Measurements from ENCODE around the gene PIAS4. TPM values are rescaled to one million over a fixed set of nuclear protein-coding genes. Genes with fewer than 3 reads are reported as not detected.

The PIAS4 gene
- total and polyA plus RNA-seq, 2 of the 13 experiments (the other 11 are each of a cell fraction or from before 2014, with no cell fraction given), result 9.0 to 20.1 TPM

DNA sequence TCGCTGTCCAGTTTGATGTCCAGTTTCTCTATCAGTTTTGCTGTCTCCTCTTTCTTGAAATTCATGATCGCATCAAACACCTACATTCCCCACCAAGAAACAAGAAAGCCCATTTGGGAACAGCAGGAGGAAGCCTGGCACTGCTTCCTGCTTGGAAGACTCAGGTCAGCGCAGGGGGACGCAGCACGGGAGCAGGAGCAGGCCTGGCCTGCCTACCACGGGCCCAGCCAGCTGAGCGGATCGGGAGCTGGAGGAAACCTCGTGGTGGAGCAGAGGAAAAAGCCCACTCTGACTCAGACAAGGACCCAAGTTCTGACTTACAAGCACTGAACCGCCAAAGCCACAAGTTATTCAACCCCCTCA lies 26.2 kb upstream of the PIAS4 start:
- POLR2A ChIA-PET, result interaction anchor here (7.4 kb wide), 1 partner anchor 10 kb away, joined by 118 read pairs; the partner anchor contains the start of gene DAPK3
- 96% methylated on average over 10 of the region's 10 CpGs for WGBS (ENCODE audit: low lambda C conversion rate)
- peaks cover 45% of the 10 kb centered on the region for H3K4me1 ChIP-seq (ENCODE audit: insufficient read depth, low read length)
- TF ChIP-seq ZNF331 (CRISPR knock-in tag; IDR thresholded peaks at IDR 0.05), result no peak
- no peak for TF ChIP-seq TCF7L2 (IDR thresholded peaks at IDR 0.05; ENCODE audit: low read depth, low read length)
- TF ChIP-seq, protein P1, sequence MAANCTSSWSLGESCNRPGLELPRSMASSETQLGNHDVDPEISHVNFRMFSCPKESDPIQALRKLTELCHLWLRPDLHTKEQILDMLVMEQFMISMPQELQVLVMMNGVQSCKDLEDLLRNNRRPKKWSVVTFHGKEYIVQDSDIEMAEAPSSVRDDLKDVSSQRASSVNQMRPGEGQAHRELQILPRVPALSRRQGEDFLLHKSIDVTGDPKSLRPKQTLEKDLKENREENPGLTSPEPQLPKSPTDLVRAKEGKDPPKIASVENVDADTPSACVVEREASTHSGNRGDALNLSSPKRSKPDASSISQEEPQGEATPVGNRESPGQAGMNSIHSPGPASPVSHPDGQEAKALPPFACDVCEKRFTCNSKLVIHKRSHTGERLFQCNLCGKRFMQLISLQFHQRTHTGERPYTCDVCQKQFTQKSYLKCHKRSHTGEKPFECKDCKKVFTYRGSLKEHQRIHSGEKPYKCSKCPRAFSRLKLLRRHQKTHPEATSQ (CRISPR knock-in tag; IDR thresholded peaks at IDR 0.05; ENCODE audit: borderline replicate concordance), result no peak
- peak; percentile 20 for TF ChIP-seq SRSF1 (optimal IDR thresholded peaks at IDR 0.05; ENCODE audit: low read depth, low read length)
- TF ChIP-seq POLR2G (IDR thresholded peaks at IDR 0.05; ENCODE audit: low read depth, low read length), result peak; percentile 28
- no peak for TF ChIP-seq ZNF383 (CRISPR knock-in tag; IDR thresholded peaks at IDR 0.05; ENCODE audit: borderline replicate concordance)
- TF ChIP-seq ZSCAN20 (CRISPR knock-in tag; IDR thresholded peaks at IDR 0.05; ENCODE audit: borderline replicate concordance), result no peak
- TF ChIP-seq, protein P2, sequence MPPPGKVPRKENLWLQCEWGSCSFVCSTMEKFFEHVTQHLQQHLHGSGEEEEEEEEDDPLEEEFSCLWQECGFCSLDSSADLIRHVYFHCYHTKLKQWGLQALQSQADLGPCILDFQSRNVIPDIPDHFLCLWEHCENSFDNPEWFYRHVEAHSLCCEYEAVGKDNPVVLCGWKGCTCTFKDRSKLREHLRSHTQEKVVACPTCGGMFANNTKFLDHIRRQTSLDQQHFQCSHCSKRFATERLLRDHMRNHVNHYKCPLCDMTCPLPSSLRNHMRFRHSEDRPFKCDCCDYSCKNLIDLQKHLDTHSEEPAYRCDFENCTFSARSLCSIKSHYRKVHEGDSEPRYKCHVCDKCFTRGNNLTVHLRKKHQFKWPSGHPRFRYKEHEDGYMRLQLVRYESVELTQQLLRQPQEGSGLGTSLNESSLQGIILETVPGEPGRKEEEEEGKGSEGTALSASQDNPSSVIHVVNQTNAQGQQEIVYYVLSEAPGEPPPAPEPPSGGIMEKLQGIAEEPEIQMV (CRISPR knock-in tag; IDR thresholded peaks at IDR 0.05; ENCODE audit: low read depth), result no peak
- TF ChIP-seq RBM22 (optimal IDR thresholded peaks at IDR 0.05; ENCODE audit: low read length), result peak; percentile 11
- TF ChIP-seq, protein P3, sequence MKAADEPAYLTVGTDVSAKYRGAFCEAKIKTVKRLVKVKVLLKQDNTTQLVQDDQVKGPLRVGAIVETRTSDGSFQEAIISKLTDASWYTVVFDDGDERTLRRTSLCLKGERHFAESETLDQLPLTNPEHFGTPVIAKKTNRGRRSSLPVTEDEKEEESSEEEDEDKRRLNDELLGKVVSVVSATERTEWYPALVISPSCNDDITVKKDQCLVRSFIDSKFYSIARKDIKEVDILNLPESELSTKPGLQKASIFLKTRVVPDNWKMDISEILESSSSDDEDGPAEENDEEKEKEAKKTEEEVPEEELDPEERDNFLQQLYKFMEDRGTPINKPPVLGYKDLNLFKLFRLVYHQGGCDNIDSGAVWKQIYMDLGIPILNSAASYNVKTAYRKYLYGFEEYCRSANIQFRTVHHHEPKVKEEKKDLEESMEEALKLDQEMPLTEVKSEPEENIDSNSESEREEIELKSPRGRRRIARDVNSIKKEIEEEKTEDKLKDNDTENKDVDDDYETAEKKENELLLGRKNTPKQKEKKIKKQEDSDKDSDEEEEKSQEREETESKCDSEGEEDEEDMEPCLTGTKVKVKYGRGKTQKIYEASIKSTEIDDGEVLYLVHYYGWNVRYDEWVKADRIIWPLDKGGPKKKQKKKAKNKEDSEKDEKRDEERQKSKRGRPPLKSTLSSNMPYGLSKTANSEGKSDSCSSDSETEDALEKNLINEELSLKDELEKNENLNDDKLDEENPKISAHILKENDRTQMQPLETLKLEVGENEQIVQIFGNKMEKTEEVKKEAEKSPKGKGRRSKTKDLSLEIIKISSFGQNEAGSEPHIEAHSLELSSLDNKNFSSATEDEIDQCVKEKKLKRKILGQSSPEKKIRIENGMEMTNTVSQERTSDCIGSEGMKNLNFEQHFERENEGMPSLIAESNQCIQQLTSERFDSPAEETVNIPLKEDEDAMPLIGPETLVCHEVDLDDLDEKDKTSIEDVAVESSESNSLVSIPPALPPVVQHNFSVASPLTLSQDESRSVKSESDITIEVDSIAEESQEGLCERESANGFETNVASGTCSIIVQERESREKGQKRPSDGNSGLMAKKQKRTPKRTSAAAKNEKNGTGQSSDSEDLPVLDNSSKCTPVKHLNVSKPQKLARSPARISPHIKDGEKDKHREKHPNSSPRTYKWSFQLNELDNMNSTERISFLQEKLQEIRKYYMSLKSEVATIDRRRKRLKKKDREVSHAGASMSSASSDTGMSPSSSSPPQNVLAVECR (CRISPR knock-in tag; IDR thresholded peaks at IDR 0.05; ENCODE audit: borderline replicate concordance), result peak; percentile 20; the same call in 1 of the 2 replicates
- CTCF ChIA-PET (ENCODE audit: low intra/inter-chr PET ratio, low total read pairs), result no interaction called here
- peaks cover 85% of the 10 kb centered on the region for H4K20me1 ChIP-seq (ENCODE audit: insufficient read depth, low read length)
- H3K9me3 ChIP-seq (ENCODE audit: low read length), result no peaks in the 10 kb centered on the region
- H3K36me3 ChIP-seq (replicated peaks in 1 of 2; ENCODE audit: control insufficient read depth in 1 of 2, insufficient read depth in 2 of 2, low read length in 2 of 2), result peaks cover 69 to 80% of the 10 kb centered on the region in 2 experiments
- intact Hi-C loops (cut with micrococcal nuclease; ENCODE audit: unreplicated experiment) (no loop called here), in situ Hi-C loops (cut with HindIII; ENCODE audit: extremely low pct_ligation_motif_present, low pct_unique_long_range_greater_than_20kb) (no loop called here)
- no peak overlapping the region for H3K9ac ChIP-seq (ENCODE audit: insufficient read depth, low read depth, low read length)
- H3K4me3 ChIP-seq (replicated peaks in 1 of 3; ENCODE audit: insufficient read depth in 1 of 3, low read depth in 2 of 3, low read length in 3 of 3), result no peak overlapping the region
- no peak overlapping the region for H3K4me2 ChIP-seq (ENCODE audit: low read depth, low read length)
- BruUV-seq (replicated peaks), result no TSS peak
- peaks cover 50% of the 10 kb centered on the region for H3K79me2 ChIP-seq (ENCODE audit: insufficient read depth, low read length)
- no peak for ATAC-seq
- H3K27ac ChIP-seq (ENCODE audit: extremely low read length, insufficient read depth, low read length), result no peak overlapping the region
- DNase-seq (ENCODE audit: low spot score), result no peak
- no peak for FAIRE-seq
- no peaks in the 10 kb centered on the region; a peak in 1 of 5 replicates for H3K27me3 ChIP-seq (ENCODE audit: control insufficient read depth in 1 of 2, insufficient read depth in 2 of 2, low read length in 2 of 2)
- no peak overlapping the region for H2AFZ ChIP-seq (ENCODE audit: low read length)

All from HepG2 (cell line).